Right lobe of liver (tissue), 6 donors: ENCODE data around the gene CREB3L2. TPM values are rescaled to one million over a fixed set of nuclear protein-coding genes. Genes with fewer than 3 reads are reported as not detected.
"Not testable (repeated sequence)": the region's sequence is repeated elsewhere in the genome, so short reads cannot be mapped to it uniquely, and the experiment has no call there.

Experiments used
- ATAC-seq, 4 donors: fragments of 200-7000 bp; cut with Tn5 transposase; one replicate each; pipeline ENCODE4 v1.9.1; 2020; ENCODE audit warnings: mild to moderate bottlenecking in 4 of 4, moderate library complexity in 4 of 4
- DNase-seq, 3 donors: peaks; one replicate each; pipeline ENCODE4 v3.0.0-alpha.2; 2020
- H3K27ac ChIP-seq, 3 donors: fragments of 200-600 bp; one replicate each; pipeline ENCODE4 v1.8.0; 2022
- H3K27me3 ChIP-seq, 2 donors: fragments of 200-600 bp; one replicate each; pipeline ENCODE4 v1.8.0; 2022
- H3K36me3 ChIP-seq, 4 donors: fragments of 200-600 bp; sonication (generic) in 1 of 4; one replicate each; pipeline versions ENCODE4 v1.5.1 to v1.8.0; 2017 to 2022; ENCODE audit warnings: control low read depth in 1 of 4
- H3K4me1 ChIP-seq, 4 donors: fragments of 200-600 bp; sonication (generic) in 1 of 4; one replicate each; pipeline versions ENCODE4 v1.5.1 to v1.8.0; 2017 to 2022; ENCODE audit warnings: control low read depth in 1 of 4
- H3K4me3 ChIP-seq, 3 donors: fragments of 200-600 bp; one replicate each; pipeline ENCODE4 v1.8.0; 2022
- H3K9me3 ChIP-seq, 4 donors: fragments of 200-600 bp; sonication (generic) in 1 of 4; one replicate each; pipeline versions ENCODE4 v1.5.1 to v1.8.0; 2017 to 2022; ENCODE audit warnings: control low read depth in 1 of 4
- POLR2A ChIP-seq: fragments of 450-650 bp; IDR thresholded peaks from one replicate; pipeline ENCODE4 v1.6.1; 2017; ENCODE audit warnings: antibody characterized with exemption, mild to moderate bottlenecking
- WGBS: methylation state at CpG from one replicate; pipeline ENCODE4 v1.1.6; 2018; ENCODE audit warnings: low coverage, low lambda C conversion rate; ENCODE audit not compliant: insufficient coverage; ENCODE audit errors: missing lambda C conversion rate; 5-methylcytosine and 5-hydroxymethylcytosine counted together
- intact Hi-C, 2 donors: fragments of 100-400 bp; cut with DNase I; formaldehyde crosslinking; loops; one replicate each; pipeline versions ENCODE4 v1.11.2 to v1.14.1; 2022
- total RNA-seq, 6 experiments: library from RNA; depleted of rRNA in 2 of 6; stranded (reverse); fragments of >200 nt in 2 of 6; fragmentation: NEBNext Ultra II Directional in 3 of 6; extraction: Animal tissue kit (Norgen Biotek cat#: 25700) in 3 of 6; gene quantifications; one replicate each; pipeline versions ENCODE4 v1.1.0 to v1.2.4, GENCODE V29; 2016 to 2023
- TF ChIP-seq, protein P1 (sequence below), 4 donors: fragments of 200-600 bp in 3 of 4; fragments of 450-650 bp in 1 of 4; IDR thresholded peaks; one replicate each; pipeline versions ENCODE4 v1.5.1 to v1.8.0; 2016 to 2022; ENCODE audit warnings: antibody characterized with exemption in 4 of 4, mild to moderate bottlenecking in 2 of 4
- donor health status: DM: no; HTN: yes; CAD: no.
- donor health status: DM: no; HTN: no; CAD: no.
- donor health status: DM: no; HTN: no; CAD: no.
- donor health status: DM: no; HTN: yes; CAD: no.
- donor health status: DM: no; HTN: yes; CAD: no.

The CREB3L2 gene
- total RNA-seq, 6 experiments from 2014 or later, result 11.5 to 29.9 (median 18.2) TPM

DNA sequence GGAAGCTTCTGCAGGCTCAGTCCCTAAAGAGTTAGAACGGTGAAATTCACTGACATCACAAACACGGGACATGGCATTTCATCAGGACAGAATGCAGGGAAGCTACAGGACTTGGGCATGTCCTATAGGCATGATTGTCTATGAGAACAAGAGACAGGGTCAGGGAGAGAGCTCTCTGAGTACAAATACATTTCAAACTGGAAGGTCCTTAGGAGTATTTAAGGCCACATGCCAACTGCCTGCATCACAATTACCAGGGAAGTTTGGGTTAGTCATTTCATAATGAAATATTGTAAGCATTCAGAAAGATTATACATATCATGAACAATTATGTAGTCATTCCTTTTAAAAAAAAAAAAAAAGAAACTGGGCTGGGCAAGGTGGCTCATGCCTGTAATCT is 71.3 kb downstream of the CREB3L2 start:
- H3K27me3 ChIP-seq, result no peaks in the 10 kb centered on the region
- no peak overlapping the region for H3K27ac ChIP-seq
- TF ChIP-seq POLR2A, result no peak
- TF ChIP-seq, protein P1, sequence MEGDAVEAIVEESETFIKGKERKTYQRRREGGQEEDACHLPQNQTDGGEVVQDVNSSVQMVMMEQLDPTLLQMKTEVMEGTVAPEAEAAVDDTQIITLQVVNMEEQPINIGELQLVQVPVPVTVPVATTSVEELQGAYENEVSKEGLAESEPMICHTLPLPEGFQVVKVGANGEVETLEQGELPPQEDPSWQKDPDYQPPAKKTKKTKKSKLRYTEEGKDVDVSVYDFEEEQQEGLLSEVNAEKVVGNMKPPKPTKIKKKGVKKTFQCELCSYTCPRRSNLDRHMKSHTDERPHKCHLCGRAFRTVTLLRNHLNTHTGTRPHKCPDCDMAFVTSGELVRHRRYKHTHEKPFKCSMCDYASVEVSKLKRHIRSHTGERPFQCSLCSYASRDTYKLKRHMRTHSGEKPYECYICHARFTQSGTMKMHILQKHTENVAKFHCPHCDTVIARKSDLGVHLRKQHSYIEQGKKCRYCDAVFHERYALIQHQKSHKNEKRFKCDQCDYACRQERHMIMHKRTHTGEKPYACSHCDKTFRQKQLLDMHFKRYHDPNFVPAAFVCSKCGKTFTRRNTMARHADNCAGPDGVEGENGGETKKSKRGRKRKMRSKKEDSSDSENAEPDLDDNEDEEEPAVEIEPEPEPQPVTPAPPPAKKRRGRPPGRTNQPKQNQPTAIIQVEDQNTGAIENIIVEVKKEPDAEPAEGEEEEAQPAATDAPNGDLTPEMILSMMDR (IDR thresholded peaks at IDR 0.05), result no peak
- no peaks in the 10 kb centered on the region for H3K9me3 ChIP-seq
- peaks cover 0 to 7% (median 0%) of the 10 kb centered on the region in 4 donors for H3K4me1 ChIP-seq
- H3K4me3 ChIP-seq, result no peak overlapping the region
- no peak for DNase-seq
- WGBS, result 73% methylated on average over 2 of the region's 2 CpGs
- peaks cover 0 to 17% (median 5%) of the 10 kb centered on the region in 4 donors for H3K36me3 ChIP-seq
- no peak for ATAC-seq
- intact Hi-C loops, result no loop called here

GRCh38 chr7:137928626-137929025 is 73.3 kb downstream of the CREB3L2 start:
- H3K27me3 ChIP-seq, result no peaks in the 10 kb centered on the region
- intact Hi-C loops, result no loop called here
- ATAC-seq, result no peak
- peaks cover 0 to 7% (median 0%) of the 10 kb centered on the region in 4 donors for H3K4me1 ChIP-seq
- H3K4me3 ChIP-seq, result no peak overlapping the region
- 97% methylated on average over 4 of the region's 5 CpGs for WGBS
- H3K27ac ChIP-seq, result no peak overlapping the region
- peaks cover 0 to 21% (median 5%) of the 10 kb centered on the region in 4 donors for H3K36me3 ChIP-seq
- H3K9me3 ChIP-seq, result no peaks in the 10 kb centered on the region
- TF ChIP-seq, protein P1 (IDR thresholded peaks at IDR 0.05), result no peak
- no peak for TF ChIP-seq POLR2A
- no peak for DNase-seq

GRCh38 chr7:137927386-137927785 is 74.5 kb downstream of the CREB3L2 start:
- intact Hi-C loops, result no loop called here
- Histone ChIP-seq H3K4me1 (peaks cover 0 to under 1% (median 0%) of the 10 kb centered on the region in 4 donors), H3K27ac (no peak overlapping the region), H3K9me3 (no peaks in the 10 kb centered on the region), H3K27me3 (no peaks in the 10 kb centered on the region), H3K36me3 (peaks cover 0 to 21% (median 5%) of the 10 kb centered on the region in 4 donors), H3K4me3 (no peak overlapping the region)
- ATAC-seq, result no peak
- DNase-seq, result no peak
- TF ChIP-seq, protein P1 (IDR thresholded peaks at IDR 0.05), result no peak
- no peak for TF ChIP-seq POLR2A

DNA sequence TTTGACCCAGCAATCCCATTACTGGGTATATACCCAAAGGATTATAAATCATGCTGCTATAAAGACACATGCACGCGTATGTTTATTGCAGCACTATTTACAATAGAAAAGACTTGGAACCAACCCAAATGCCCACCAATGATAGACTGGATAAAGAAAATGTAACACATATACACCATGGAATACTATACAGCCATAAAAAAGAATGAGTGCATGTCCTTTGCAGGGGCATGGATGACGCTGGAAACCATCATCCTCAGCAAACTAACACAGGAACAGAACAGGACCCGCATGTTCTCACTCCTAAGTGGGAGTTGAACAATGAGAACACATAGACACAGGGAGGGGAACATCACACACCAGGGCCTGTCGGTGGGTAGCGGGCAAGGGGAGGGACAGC is 75.7 kb downstream of the CREB3L2 start:
- DNase-seq, H3K27ac ChIP-seq, H3K4me3 ChIP-seq, H3K4me1 ChIP-seq, ATAC-seq, H3K27me3 ChIP-seq, intact Hi-C loops, H3K9me3 ChIP-seq: not testable (repeated sequence)
- peaks cover 0 to 21% (median 5%) of the 10 kb centered on the region in 4 donors for H3K36me3 ChIP-seq
- 100% methylated on average over 4 of the region's 6 CpGs for WGBS

DNA sequence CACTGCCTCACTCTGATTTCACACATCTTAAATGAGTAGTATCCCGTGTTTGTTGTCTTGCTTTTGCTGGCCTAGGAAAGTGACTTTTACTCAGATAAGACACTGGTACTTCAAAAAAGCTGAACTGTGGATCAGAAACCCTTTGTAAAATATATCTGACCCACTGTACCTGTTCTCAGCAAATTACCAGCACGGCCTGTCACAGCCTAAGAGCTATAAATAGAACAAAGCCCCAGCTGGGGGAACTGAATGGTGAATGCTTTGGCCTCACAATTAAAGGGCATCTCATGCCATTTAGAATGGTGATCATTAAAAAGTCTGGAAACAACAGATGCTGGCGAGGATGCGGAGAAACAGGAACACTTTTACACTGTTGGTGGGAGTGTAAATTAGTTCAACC is 76.1 kb downstream of the CREB3L2 start:
- no peak for ATAC-seq
- 70% methylated on average over 4 of the region's 4 CpGs for whole genome bisulfite sequencing
- intact Hi-C loops, result no loop called here
- Histone ChIP-seq H3K4me1 (peaks cover 0 to 12% (median 5%) of the 10 kb centered on the region in 4 donors), H3K27me3 (no peaks in the 10 kb centered on the region), H3K9me3 (no peaks in the 10 kb centered on the region), H3K36me3 (peaks cover 0 to 21% (median 5%) of the 10 kb centered on the region in 4 donors), H3K27ac (no peak overlapping the region), H3K4me3 (no peak overlapping the region)
- TF ChIP-seq, protein P1 (IDR thresholded peaks at IDR 0.05), result no peak
- no peak for TF ChIP-seq POLR2A
- DNase-seq, result no peak
